ENCODE data around the gene ACSBG1.

Gene ACSBG1

GRCh38 chr15:78223396-78224022, 10.9 kb downstream of the ACSBG1 start:
- no peak overlapping the region for H3K27ac ChIP-seq
- no peak for TF ChIP-seq CTCF (IDR thresholded peaks at IDR 0.05)
- DNase-seq (ENCODE audit: low spot score) = no peak

GRCh38 chr15:78222745-78223395, 11.5 kb downstream of the ACSBG1 start:
- DNase-seq (ENCODE audit: low spot score) = no peak
- H3K27ac ChIP-seq = no peak overlapping the region
- no peak for TF ChIP-seq CTCF (IDR thresholded peaks at IDR 0.05)

More at GRCh38 chr15:78223396-78224022, 10.9 kb downstream of the ACSBG1 start:
- H3K4me3 ChIP-seq = no peak overlapping the region

GRCh38 chr15:78220713-78221112, 13.7 kb downstream of the ACSBG1 start:
- H3K27ac ChIP-seq = no peak overlapping the region

More at GRCh38 chr15:78222745-78223395, 11.5 kb downstream of the ACSBG1 start:
- H3K4me3 ChIP-seq = no peak overlapping the region

GRCh38 chr15:78216276-78217104, 17.9 kb downstream of the ACSBG1 start:
- DNase-seq (ENCODE audit: low spot score) = no peak
- H3K27ac ChIP-seq = peak overlapping the region in 1 of 2 donors; percentile 15
- no peak overlapping the region for H3K4me3 ChIP-seq
- TF ChIP-seq CTCF (IDR thresholded peaks at IDR 0.05) = no peak

More at GRCh38 chr15:78220713-78221112, 13.7 kb downstream of the ACSBG1 start:
- no peak for TF ChIP-seq CTCF (IDR thresholded peaks at IDR 0.05)
- no peak for DNase-seq (ENCODE audit: low spot score)
- H3K4me3 ChIP-seq = no peak overlapping the region

GRCh38 chr15:78213956-78214355, 20.4 kb downstream of the ACSBG1 start:
- H3K27ac ChIP-seq = no peak overlapping the region
- TF ChIP-seq CTCF (IDR thresholded peaks at IDR 0.05) = no peak

GRCh38 chr15:78213425-78213750, 21.0 kb downstream of the ACSBG1 start:
- no peak for TF ChIP-seq CTCF (IDR thresholded peaks at IDR 0.05)
- no peak overlapping the region for H3K4me3 ChIP-seq
- no peak overlapping the region for H3K27ac ChIP-seq
- DNase-seq (ENCODE audit: low spot score) = peak; percentile 53

More at GRCh38 chr15:78213956-78214355, 20.4 kb downstream of the ACSBG1 start:
- no peak overlapping the region for H3K4me3 ChIP-seq
- DNase-seq (ENCODE audit: low spot score) = peak; percentile 17

All from coronary artery (tissue), 2 donors.